GM18873 (cell line): ENCODE measurements around the gene PPT2.
"Not testable (repeated sequence)": the region's sequence is repeated elsewhere in the genome, so short reads cannot be mapped to it uniquely, and the experiment has no call there.

ENCODE experiments used
- ATAC-seq: cut with Tn5 transposase; IDR thresholded peaks from one replicate; pipeline ENCODE4 v1.9.1; 2021; ENCODE audit warnings: mild to moderate bottlenecking, moderate library complexity, moderate number of reproducible peaks; ENCODE audit not compliant: unreplicated experiment, low FRiP score

PPT2 gene

DNA sequence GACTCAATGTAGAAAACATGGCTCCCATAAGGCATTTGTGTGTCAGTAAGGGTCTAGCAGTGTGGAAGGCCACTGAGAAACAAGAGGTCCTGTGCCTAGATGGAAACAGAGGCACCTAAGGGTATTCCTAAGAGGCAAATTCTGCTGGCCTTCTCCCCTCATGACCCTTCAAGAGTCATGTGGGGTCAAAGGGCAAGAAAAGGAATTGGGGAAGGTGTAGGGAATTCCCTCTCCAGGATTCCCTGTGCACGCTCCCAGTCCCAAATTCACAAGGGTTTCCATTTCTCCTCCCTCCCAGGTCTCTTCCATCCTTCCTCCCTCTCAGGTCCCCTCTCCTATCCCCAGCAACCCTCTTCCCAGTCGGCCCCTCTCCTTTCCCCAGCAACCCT, 21.4 kb downstream of the PPT2 start:
- no peak for ATAC-seq

DNA sequence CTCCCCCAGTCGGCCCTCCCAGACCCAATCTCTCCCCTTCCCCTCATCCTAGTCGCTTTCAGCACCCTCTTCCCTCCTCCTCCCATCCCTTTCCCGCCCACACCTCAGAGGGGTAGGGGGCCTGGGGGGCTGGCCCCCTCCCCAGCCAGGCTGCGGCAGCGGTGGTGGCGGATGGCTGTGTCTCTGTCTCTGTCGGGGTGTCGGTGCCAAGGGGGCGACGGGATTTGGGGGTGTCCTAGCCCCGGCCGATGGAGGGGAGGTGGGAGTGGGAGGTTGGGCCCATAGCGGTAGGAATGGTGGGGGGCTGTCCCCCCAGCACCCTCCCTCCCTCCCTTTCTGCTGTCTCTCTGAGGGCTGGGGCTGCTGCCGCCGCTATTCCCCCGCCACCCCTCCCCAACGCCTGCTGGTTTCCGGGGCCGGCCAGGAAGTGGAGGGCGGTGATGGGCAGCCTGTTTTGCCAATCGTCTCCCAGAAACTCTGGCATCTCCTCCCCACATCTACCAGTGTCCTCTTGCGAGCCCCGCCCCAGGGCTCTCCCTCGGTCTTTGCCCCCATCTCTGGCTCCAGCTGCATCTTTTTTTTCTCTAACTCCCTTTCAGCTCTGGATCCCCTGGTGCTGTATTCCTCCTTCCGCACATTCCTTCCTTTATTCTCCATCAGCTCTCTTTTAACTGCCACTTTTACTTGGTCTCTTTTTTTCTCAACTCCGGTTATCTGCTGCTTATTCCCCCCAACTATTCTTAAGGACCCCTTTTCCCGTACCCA, 22.0 kb downstream of the PPT2 start, which contains the start of gene AGPAT1:
Gene AGPAT1, minus strand, starts transcription at position 374 of the 765 bp plus-strand sequence. CDS start 4,588 bp downstream, outside the sequence.
- ATAC-seq: peak; percentile 29

DNA sequence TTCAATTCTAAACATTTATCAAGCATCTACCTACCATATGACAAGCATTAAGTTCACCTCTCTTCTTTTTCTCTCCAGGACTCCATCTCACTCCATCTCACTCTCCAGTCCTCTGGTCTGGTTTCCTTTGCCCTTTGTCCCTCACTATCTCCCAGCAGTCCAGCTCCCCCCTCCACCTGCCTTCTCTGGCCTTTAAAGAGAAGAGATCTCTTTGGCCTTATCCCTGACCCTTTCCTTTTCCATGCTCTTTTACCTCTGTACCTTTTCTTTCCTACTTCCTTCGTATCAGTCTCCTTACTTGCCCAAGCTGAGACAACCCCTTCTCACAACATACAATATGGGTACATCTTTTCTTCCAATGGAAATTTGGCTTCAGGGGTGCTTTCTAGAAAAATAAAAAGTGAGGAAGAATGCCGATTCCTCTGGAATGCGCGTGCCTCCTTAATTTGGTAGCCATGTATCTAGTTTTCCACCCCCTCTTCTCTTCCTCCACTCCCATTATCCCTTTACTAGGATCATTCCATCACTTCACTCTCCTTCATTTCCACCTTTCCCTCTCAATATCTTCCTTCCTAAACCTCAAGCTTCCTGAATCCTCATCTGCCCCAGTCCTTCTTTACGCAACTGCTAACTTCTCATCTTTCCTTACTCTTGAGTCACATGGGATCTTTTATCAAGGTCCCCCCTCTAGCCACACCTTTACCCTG, 22.7 kb downstream of the PPT2 start:
- ATAC-seq: no peak

DNA sequence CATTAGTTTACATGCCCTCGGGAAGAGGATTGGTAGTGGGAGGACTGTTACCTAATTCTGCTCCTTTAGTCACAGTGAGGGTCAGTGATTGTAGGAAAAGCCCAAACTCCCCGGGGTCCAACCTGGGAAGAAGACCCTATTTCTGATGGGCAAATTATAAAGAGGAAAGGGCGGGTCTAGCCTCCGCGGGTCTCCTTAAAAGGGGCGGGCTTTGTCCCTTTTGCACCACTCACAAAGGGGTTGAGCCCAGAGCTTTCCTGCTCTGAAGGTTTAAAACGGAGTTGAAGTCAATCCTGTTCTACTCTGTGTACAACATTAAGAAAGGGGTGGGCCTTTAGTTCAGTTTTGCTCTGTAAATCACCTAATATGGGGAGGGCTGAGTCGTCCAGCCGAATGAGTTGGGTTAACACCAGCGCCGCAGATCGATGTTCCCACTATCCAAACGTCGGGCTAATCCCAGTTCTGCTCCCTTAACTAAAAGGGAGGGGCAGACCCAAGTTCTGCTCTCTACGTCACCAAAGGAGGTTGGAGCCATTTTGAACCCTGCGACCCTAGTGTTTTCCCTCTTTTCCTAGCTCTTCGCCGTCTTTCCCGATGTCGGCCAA, 23.3 kb downstream of the PPT2 start:
- no peak for ATAC-seq

DNA sequence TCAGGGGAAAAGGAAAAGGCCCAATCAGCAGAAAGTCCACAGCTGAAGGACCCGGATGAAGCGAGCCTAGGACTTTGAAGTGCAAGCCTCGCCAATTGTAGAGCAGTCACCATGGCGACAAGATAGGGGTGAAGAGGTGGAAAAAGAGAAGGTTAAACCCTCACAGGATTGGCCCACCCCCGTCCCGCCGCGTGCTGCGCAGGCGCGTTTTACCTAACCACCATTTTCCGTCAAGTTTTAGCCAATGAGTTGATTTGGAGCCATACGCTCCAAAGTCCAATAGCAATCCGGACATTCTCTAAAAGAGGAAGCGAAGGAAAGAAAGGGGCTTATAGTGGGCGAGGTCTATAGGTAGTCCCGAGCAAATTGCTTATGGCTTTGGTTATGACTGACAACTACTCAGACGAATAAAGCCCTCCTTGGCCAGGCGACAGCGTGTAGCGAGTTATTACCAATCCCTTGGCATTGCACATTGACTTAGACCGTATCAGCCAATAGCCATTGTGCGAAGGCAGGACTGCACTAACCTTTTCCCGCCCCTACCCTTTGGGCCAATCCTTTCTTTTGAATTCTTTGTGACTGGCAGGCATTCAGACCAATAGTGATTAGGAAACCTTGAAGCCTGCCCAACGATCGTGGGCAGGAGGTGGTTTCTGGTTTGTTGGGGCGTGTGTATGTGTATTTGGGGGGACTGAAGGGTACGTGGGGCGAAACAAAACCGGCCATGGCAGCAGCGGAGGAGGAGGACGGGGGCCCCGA, 24.0 kb downstream of the PPT2 start, which contains the start of gene RNF5:
Gene RNF5, plus strand, starts transcription at position 618 of the 759 bp plus-strand sequence. Its CDS starts 107 bp downstream, at position 725.
- ATAC-seq: peak; percentile 88

DNA sequence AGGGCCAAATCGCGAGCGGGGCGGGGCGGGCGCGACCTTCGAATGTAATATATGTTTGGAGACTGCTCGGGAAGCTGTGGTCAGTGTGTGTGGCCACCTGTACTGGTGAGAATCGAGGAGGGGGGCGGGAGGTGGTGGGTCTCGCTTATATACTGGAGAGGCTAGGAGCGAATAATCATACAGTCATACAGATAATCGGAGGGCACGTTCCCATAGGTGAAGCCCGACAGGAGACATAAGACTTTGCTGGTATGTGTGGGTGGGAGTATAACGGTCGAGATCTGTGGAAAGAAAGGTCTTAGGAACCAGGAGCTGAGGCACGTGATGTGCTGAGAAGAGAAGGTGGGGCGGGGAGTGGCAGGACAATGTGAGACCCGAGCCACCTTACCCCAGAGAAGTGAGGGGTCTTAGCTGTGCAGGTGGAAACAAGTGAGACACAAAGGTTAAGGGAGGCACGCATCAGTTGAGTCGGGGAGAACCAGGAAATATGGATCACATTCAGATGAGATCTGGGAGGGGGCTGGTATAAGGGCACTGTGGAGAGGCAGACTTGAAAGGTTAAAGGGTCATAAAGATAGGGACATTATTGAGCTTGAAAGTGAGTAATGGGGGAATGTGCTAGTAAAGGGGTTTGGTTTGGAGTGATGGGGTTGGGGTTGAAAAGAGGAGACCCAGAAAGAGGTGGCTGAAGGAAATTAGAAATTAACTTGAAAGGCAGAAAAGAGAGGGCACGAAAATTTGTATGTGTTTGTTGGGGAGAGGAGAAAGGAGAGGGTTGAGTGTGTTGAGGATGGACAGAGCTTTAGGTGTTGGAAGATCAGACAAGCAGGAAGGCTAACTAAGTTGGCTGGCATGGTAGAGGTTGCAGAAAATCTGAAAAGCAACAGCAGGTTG, 24.9 kb downstream of the PPT2 start:
- no peak for ATAC-seq

DNA sequence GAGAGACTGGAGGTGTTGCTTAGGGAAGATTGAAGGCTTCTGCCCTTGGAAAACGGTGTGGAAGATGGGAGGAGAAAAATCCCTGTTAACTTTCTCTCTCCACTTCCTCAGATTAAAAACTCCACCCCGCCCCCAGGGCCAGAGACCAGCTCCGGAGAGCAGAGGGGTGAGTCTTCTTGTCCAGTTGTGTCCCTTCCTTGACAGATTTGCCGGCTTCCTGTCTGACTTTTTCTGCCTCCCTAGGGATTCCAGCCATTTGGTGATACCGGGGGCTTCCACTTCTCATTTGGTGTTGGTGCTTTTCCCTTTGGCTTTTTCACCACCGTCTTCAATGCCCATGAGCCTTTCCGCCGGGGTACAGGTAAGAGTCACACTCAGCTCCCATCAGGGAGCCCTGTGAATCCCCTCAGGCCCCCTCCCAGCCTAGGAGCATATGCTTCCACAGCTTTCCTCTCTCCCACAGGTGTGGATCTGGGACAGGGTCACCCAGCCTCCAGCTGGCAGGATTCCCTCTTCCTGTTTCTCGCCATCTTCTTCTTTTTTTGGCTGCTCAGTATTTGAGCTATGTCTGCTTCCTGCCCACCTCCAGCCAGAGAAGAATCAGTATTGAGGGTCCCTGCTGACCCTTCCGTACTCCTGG, 25.9 kb downstream of the PPT2 start:
- no peak for ATAC-seq

DNA sequence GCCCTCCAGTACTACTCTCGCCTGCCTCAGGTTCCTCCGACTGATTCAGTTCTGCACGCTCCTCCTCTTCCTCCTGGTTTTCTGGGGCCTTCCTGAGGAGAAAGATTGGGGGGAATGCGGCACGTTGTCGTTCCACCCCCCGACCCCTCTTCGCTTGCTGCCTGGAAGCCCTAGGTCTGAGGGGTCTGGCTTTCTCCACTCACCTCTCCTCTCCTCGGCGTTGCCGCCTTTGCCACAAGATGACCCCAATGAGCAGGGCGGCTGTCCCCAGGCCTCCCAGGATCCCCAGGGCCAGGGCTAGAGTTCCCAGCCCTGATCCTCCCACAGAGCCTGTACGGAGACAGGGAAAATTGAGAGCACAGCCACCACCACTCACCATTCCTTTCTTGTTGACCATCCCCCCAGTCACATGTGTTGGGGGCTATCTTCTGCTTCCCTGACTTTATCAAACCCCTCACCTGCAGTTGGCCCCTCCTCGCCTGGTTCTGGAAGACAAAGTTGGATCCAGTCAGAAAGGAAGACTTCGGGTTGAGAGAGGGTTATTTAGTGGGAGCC, 27.3 kb downstream of the PPT2 start:
- ATAC-seq: no peak

DNA sequence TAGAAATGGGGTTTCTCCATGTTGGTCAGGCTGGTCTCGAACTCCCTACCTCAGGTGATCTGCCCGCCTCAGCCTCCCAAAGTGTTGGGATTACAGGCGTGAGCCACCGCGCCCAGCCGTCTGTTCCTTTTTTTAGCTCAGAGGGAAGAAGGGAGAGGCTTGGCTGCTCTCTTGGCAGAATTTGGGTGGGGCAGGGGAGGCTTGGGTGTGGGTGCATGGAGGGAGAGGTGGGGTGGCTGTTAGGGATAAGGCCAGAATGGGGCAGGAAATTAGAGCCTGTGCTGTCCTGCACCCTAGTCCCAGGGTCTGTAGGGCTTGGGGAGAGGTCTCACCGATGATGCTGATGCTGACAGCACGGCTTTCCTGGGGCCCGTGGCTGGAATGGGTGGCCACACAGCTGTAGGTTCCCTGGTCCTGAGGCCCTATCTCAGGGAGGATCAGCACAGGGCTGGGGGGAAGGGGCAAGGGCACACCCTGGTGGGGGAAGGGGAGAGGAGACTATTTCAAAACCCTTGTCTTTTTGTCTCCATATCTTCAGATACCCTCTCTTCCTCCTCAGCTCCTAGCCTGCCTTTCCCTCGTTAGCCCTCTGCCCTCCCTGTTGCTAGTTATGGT, 28.1 kb downstream of the PPT2 start:
- no peak for ATAC-seq

DNA sequence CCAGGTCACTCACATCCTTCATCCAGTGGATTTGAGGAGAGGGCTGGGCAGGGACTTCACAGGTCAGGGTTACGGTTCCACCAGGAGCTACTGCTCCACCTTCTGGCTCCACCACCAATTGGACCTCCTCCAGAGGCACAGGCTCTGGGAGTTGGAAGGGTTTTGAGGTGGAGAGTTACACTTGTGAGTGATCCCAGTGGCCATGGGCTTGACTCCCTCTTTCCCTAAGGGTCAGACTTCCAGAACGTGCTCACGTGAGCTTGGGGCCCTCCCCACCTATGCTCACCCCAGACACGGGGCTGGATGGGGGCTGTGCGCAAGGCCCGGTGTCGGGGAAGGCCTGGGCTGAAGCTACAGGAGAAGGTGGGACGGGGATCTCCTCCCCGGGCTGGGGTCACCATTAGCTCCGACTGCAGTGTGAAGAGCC, 28.6 kb downstream of the PPT2 start:
- ATAC-seq: no peak

DNA sequence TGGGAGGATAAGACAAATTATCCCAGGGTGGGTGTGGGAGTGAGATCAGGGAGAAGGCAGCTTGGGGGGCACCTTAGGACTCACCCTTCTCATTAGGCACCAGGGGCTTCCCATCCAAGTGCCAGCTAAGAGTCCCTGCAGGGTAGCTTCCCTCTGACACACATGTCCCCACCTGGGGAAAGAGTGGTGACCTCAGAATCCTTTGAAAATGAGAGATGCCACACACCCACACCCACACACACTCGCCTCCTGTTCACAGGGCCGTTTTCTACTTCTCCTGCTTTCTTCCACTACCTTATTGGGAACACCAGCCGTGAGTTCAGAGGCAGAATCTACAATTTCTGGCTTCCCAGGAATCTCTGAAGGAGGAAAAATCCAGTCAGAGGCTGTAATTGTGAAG, 29.1 kb downstream of the PPT2 start:
- no peak for ATAC-seq

DNA sequence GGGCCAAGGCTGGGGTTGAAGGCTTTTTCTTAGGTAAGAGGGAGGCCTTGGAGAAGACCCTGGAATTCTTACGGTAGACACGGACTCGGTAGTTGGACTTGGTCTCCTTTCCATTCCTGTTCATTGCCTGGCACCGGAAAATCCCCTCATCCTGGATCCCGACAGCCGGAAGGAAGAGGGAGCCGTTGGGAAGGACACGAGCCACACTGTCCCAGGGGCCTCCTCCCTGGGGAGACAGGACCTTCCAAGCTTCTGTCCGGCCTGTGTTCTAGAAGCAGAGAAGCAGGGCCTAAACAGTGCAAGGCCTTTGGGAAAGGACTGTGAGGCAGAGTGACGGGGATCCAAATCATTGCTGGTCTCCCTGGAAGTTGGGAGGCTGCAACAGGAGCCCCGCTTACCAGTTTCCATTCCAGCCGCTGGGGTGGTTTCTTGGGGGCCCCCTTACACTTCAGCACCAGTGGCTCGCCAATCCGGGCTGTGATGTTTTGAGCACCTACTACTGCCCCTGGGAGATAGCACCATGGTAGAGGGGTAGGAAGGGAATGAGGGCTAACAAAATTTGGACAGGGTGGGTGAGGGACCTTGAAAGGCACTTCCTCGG, 29.6 kb downstream of the PPT2 start:
- ATAC-seq: no peak

DNA sequence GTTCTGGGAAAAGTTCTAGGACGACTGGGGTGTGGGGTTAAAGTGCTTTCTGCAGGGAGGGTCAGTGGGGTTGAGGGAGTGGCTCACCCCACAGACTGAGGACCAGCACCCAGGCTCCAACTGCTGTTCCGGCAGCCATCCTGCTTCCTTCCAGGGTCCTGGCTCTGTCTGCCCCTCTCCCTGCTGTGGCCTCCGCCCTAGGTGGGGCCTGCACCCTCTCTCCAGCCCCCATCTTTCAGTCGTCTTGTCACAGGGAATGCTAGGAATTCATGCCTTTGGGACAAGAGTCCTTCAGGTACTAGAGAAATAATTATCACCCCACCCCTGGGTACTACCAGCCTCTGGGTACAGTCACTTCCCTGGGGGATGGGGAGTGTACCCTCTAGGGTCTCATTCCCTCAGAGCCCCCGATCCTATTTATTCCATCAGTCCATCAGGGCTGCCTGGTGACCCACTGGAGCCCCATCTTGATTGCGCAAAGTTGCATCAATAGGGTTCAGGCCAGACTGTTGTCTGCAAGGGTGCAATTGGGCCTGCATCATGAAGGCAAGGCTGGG, 30.2 kb downstream of the PPT2 start, which contains the start of gene AGER:
Gene AGER, minus strand, starts transcription at position 170 of the 557 bp plus-strand sequence. Its CDS starts 31 bp downstream, at position 139.
- ATAC-seq: no peak

DNA sequence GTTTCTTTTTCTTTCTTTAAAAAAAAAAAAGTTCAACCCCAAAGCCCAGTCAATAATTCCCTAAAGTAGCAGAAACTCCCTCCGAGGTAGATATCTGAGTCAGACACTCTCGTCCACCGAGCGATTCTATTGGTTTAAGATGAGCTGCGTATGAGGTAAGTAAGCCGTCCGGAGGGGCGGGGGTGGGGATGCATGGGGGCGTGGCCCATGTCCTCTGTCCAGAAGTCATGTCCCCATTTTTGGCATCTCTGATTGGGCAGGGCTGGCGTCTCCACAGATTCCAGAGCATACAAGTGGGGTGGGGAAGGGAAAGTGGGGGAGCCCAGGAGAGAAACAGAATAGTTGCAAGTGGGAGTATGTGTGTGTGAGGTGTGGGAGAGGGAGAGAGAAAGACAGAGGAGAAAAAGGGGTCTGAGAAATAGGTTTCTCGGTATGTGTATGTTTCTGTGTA, 31.8 kb downstream of the PPT2 start:
- ATAC-seq: not testable (repeated sequence)

DNA sequence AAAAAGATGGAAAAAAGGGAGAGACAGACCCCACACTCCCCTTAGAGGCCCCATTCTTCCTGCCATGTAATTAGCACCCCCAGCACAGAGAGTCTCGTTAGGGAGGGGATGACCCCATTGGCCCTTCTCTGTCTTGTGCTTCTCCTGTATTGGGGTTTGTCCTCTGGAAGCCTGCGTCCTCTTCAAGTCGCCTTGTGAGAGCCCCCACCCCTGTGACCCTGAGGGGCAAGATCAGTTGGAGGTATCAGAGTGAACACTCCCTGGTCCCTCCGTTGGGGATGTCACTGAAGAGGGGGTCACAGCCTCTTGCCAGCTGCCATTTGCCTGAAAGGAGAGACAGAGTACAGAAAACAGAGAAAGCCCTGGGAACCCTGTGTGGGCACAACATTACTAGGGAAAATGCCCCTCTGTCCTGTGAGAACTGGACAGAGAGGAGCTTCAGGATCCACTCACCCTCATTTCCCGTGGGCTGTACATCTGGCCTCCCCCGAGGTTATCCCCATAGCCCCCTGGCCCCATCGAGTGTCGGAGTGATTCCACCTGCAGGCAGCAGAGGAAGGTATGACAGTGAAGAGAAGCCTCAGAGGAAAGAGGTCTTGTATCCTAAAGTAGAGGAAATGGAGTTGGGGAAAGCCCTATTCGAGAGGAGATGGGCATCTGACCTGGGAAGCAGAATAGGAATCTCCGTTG, 32.4 kb downstream of the PPT2 start:
- not testable (repeated sequence) for ATAC-seq

DNA sequence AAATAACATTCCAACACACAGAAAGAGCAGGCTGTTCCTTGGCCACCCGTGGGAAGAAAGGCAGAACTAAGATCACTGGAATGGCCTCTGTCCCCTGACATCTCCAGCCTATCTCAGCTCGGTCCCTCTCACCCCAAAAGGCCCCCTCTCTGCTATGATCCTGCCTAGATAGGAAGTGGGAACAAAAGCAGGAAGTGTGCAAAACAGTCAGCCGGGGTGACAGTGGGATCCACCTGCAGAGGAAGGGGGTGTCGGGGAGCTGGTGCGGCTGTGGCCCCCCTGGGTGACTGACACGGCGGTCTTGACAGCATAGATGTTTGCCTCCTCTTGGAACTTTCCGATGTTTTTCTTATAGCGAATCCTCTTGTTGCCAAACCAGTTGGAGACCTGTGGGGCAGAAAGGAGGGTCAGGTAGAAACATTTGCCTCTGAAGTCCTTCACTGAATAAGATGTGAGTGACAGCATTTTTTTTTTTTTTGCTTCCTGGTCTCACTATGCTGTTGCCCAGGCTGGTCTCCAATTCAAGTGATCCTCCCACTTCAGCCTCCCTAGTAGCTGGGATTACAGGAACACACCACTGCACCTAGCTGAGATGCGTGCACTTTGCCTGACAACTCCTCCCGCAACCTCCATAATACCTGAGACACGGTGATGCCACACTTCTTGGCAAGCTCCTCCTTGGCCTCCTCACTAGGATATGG, 33.2 kb downstream of the PPT2 start:
- no peak for ATAC-seq
